SK-N-SH treated with all-trans-retinoic acid at 6 μM for 48 hours (cell line): ENCODE data around the gene SCFD2.

Experiments
- PPARA ChIP-seq: fragments of 250-450 bp; sonication (Bioruptor Pico); IDR thresholded peaks from 2 replicates; pipeline ENCODE4 v1.5.0; 2020; ENCODE audit warnings: mild to moderate bottlenecking, borderline replicate concordance
- RARB ChIP-seq: fragments of 250-450 bp; sonication (Bioruptor Pico); IDR thresholded peaks from 2 replicates; pipeline ENCODE4 v1.8.0; 2021; ENCODE audit warnings: mild to moderate bottlenecking, moderate library complexity
- SNAI2 ChIP-seq: fragments of 250-450 bp; sonication (Bioruptor Pico); IDR thresholded peaks from 2 replicates; pipeline ENCODE4 v1.5.0; 2020; ENCODE audit warnings: mild to moderate bottlenecking, moderate library complexity
- TCF4 ChIP-seq: fragments of 250-450 bp; sonication (Bioruptor Pico); IDR thresholded peaks from 2 replicates; pipeline ENCODE4 v1.8.0; 2021; ENCODE audit warnings: mild to moderate bottlenecking, moderate library complexity, borderline replicate concordance
- ZFP3 ChIP-seq: fragments of 250-450 bp; sonication (Bioruptor Pico); IDR thresholded peaks from 2 replicates; pipeline ENCODE4 v1.5.0; 2020; ENCODE audit warnings: mild to moderate bottlenecking, moderate library complexity
- ZNF565 ChIP-seq: fragments of 450-650 bp; formaldehyde crosslinking; conservative IDR thresholded peaks from 2 replicates; pipeline ENCODE4 v1.5.0; 2020; ENCODE audit warnings: low read depth, mild to moderate bottlenecking, moderate library complexity
- ZNF8 ChIP-seq: fragments of 450-650 bp; formaldehyde crosslinking; IDR thresholded peaks from 2 replicates; pipeline ENCODE4 v1.5.0; 2020; ENCODE audit warnings: mild to moderate bottlenecking, moderate library complexity
- TF ChIP-seq, protein P1 (sequence below): fragments of 250-450 bp; sonication (Bioruptor Pico); IDR thresholded peaks from 2 replicates; pipeline ENCODE4 v1.5.1; 2021; ENCODE audit warnings: mild to moderate bottlenecking, moderate library complexity
- TF ChIP-seq, protein P2 (sequence below): fragments of 250-450 bp; sonication (Bioruptor Pico); IDR thresholded peaks from 2 replicates; pipeline ENCODE4 v1.8.0; 2021; ENCODE audit warnings: low read depth, mild to moderate bottlenecking, moderate library complexity, borderline replicate concordance
- TF ChIP-seq, protein P3 (sequence below): fragments of 250-450 bp; sonication (Bioruptor Pico); IDR thresholded peaks from 2 replicates; pipeline ENCODE4 v1.5.1; 2020; ENCODE audit warnings: low read depth, mild to moderate bottlenecking, moderate library complexity

DNA sequence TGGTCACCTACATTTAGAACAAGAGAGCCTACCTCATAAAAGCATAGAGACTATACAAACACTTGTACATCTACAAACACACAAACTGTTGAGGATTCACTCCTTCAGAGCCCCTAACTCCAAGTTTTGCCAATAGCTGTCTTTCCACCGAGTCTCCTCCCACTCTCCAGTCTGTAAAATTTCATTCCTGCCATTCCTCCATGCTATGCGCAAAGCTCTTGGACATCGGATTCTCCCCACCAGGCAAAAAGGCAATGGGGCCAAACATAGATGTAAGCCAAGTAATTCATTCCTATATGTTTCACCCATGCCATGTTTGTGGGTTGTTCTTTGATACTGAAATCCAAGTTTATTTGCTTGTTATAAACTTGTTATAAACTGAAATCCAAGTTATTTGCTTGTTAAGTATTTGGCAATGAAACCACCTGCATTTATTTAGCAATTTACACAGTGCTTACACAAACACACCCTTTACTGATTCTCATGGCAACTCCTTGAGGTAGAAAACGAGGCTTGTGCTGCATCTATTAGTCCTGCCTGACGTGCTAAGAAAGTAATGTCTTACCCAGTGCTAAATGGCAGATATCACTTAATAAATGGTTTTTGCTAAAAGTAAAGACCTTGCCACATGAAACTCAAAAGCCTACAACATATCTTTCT, 91.1 kb downstream of the SCFD2 start:
- TF ChIP-seq, protein P1, sequence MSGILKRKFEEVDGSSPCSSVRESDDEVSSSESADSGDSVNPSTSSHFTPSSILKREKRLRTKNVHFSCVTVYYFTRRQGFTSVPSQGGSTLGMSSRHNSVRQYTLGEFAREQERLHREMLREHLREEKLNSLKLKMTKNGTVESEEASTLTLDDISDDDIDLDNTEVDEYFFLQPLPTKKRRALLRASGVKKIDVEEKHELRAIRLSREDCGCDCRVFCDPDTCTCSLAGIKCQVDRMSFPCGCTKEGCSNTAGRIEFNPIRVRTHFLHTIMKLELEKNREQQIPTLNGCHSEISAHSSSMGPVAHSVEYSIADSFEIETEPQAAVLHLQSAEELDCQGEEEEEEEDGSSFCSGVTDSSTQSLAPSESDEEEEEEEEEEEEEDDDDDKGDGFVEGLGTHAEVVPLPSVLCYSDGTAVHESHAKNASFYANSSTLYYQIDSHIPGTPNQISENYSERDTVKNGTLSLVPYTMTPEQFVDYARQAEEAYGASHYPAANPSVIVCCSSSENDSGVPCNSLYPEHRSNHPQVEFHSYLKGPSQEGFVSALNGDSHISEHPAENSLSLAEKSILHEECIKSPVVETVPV (CRISPR knock-in tag) = no peak
- TF ChIP-seq TCF4 (CRISPR knock-in tag) (no peak), ZFP3 (CRISPR knock-in tag) (no peak), SNAI2 (CRISPR knock-in tag) (no peak), RARB (CRISPR knock-in tag) (no peak), ZNF565 (CRISPR knock-in tag) (no peak), PPARA (CRISPR knock-in tag) (no peak), ZNF8 (CRISPR knock-in tag) (no peak)
- TF ChIP-seq, protein P2, sequence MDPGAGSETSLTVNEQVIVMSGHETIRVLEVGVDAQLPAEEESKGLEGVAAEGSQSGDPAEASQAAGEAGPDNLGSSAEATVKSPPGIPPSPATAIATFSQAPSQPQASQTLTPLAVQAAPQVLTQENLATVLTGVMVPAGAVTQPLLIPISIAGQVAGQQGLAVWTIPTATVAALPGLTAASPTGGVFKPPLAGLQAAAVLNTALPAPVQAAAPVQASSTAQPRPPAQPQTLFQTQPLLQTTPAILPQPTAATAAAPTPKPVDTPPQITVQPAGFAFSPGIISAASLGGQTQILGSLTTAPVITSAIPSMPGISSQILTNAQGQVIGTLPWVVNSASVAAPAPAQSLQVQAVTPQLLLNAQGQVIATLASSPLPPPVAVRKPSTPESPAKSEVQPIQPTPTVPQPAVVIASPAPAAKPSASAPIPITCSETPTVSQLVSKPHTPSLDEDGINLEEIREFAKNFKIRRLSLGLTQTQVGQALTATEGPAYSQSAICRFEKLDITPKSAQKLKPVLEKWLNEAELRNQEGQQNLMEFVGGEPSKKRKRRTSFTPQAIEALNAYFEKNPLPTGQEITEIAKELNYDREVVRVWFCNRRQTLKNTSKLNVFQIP = no peak
- TF ChIP-seq, protein P3, sequence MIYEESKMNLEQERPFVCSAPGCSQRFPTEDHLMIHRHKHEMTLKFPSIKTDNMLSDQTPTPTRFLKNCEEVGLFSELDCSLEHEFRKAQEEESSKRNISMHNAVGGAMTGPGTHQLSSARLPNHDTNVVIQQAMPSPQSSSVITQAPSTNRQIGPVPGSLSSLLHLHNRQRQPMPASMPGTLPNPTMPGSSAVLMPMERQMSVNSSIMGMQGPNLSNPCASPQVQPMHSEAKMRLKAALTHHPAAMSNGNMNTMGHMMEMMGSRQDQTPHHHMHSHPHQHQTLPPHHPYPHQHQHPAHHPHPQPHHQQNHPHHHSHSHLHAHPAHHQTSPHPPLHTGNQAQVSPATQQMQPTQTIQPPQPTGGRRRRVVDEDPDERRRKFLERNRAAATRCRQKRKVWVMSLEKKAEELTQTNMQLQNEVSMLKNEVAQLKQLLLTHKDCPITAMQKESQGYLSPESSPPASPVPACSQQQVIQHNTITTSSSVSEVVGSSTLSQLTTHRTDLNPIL (CRISPR knock-in tag) = no peak
